ENCODE measurements around the gene ANKH. TPM values are rescaled to one million over a fixed set of nuclear protein-coding genes. Genes with fewer than 3 reads are reported as not detected.

The ANKH gene
- total RNA-seq, 1 experiment from 2014 or later = 65.2 TPM

GRCh38 chr5:14742498-14742897 lies 129.1 kb downstream of the ANKH start:
- no peak overlapping the region for H3K4me3 ChIP-seq (replicated peaks in 1 of 2; ENCODE audit: low read depth in 1 of 2, low read length in 2 of 2)
- H3K27me3 ChIP-seq (ENCODE audit: insufficient read depth, low read length) = no peaks in the 10 kb centered on the region
- intact Hi-C loops (cut with micrococcal nuclease) = no loop called here
- no peak for DNase-seq (ENCODE audit: low read depth, low spot score)
- no peaks in the 10 kb centered on the region for H3K4me1 ChIP-seq (ENCODE audit: control insufficient read depth in 1 of 2, insufficient read depth in 2 of 2, low read length in 2 of 2)
- no peaks in the 10 kb centered on the region for H4K20me1 ChIP-seq (ENCODE audit: insufficient read depth)
- TF ChIP-seq TCF7L2 (IDR thresholded peaks at IDR 0.05; ENCODE audit: borderline replicate concordance, extremely low read depth, insufficient read depth, insufficient read length) = no peak
- no peak for TF ChIP-seq FOSL1 (IDR thresholded peaks at IDR 0.05; ENCODE audit: low read depth)
- no peak for TF ChIP-seq EGR1 (IDR thresholded peaks at IDR 0.05; ENCODE audit: low read depth)
- no peak for TF ChIP-seq SRF (IDR thresholded peaks at IDR 0.05; ENCODE audit: low read depth)
- no peak for TF ChIP-seq POLR2A (IDR thresholded peaks at IDR 0.05; ENCODE audit: borderline replicate concordance, extremely low read depth, insufficient read depth, insufficient read length)
- TF ChIP-seq REST (IDR thresholded peaks at IDR 0.05; ENCODE audit: low read depth) = no peak
- no peak for TF ChIP-seq EZH2 (IDR thresholded peaks at IDR 0.05)
- TF ChIP-seq ZBTB33 (IDR thresholded peaks at IDR 0.05; ENCODE audit: extremely low read depth, insufficient replicate concordance, low read length) = no peak
- TF ChIP-seq CTCF (IDR thresholded peaks at IDR 0.05 in 2 of 3, conservative IDR thresholded peaks at IDR 0.05 in 1 of 3; ENCODE audit: borderline replicate concordance in 1 of 3, insufficient read depth in 1 of 3, low read depth in 2 of 3, low read length in 2 of 3) = no peak
- TF ChIP-seq CEBPB (IDR thresholded peaks at IDR 0.05; ENCODE audit: low read depth) = no peak
- no peak for TF ChIP-seq SIN3A (IDR thresholded peaks at IDR 0.05; ENCODE audit: low read depth)
- TF ChIP-seq ATF3 (IDR thresholded peaks at IDR 0.05) = no peak
- no peak for TF ChIP-seq EZH2phosphoT487 (IDR thresholded peaks at IDR 0.05; ENCODE audit: borderline replicate concordance)
- H3K79me2 ChIP-seq (ENCODE audit: insufficient read depth, low read length) = no peaks in the 10 kb centered on the region
- H3K9me2 ChIP-seq (ENCODE audit: insufficient read depth) = no peaks in the 10 kb centered on the region
- H3K27ac ChIP-seq (ENCODE audit: low read depth, low read length) = no peak overlapping the region
- no peak overlapping the region for H3K4me2 ChIP-seq (ENCODE audit: low read length)
- ChIA-PET POLR2A (no interaction called here), RAD21 (ENCODE audit: low non-redundant PET in 1 of 2, low total read pairs in 2 of 2, uncharacterized antibody in 2 of 2, unreplicated experiment in 2 of 2) (no interaction called here), CTCF (no interaction called here)
- H3K9me3 ChIP-seq (ENCODE audit: control insufficient read depth in 1 of 2, insufficient read depth in 1 of 2, low read depth in 1 of 2, low read length in 2 of 2) = no peaks in the 10 kb centered on the region
- H2AFZ ChIP-seq (ENCODE audit: low read depth, low read length, poor library complexity, severe bottlenecking) = no peak overlapping the region
- H3K36me3 ChIP-seq (ENCODE audit: control insufficient read depth in 1 of 2, insufficient read depth in 2 of 2, low read length in 2 of 2) = no peaks in the 10 kb centered on the region; a peak in 1 of 4 replicates
- H3K9ac ChIP-seq (ENCODE audit: low read length) = no peak overlapping the region
- ATAC-seq = no peak
- BruUV-seq (replicated peaks) = no TSS peak
